NCI-H187 (cell line): ENCODE data around the gene ARHGAP44.

Experiments used
- DNase-seq, 2 experiments: peaks; one replicate each; lab custom pipeline; 2025; lab: John Stamatoyannopoulos, UW

The ARHGAP44 gene, protein sequence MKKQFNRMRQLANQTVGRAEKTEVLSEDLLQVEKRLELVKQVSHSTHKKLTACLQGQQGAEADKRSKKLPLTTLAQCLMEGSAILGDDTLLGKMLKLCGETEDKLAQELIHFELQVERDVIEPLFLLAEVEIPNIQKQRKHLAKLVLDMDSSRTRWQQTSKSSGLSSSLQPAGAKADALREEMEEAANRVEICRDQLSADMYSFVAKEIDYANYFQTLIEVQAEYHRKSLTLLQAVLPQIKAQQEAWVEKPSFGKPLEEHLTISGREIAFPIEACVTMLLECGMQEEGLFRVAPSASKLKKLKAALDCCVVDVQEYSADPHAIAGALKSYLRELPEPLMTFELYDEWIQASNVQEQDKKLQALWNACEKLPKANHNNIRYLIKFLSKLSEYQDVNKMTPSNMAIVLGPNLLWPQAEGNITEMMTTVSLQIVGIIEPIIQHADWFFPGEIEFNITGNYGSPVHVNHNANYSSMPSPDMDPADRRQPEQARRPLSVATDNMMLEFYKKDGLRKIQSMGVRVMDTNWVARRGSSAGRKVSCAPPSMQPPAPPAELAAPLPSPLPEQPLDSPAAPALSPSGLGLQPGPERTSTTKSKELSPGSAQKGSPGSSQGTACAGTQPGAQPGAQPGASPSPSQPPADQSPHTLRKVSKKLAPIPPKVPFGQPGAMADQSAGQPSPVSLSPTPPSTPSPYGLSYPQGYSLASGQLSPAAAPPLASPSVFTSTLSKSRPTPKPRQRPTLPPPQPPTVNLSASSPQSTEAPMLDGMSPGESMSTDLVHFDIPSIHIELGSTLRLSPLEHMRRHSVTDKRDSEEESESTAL

GRCh38 chr17:12789481-12790248 lies at the start of gene ARHGAP44:
Gene ARHGAP44, plus strand, starts transcription at chr17:12789498. Its CDS starts 341 bp downstream, at chr17:12789839.
- DNase-seq, result no peak

GRCh38 chr17:12739500-12739899 lies 49.8 kb upstream of the ARHGAP44 start:
- no peak for DNase-seq

DNA sequence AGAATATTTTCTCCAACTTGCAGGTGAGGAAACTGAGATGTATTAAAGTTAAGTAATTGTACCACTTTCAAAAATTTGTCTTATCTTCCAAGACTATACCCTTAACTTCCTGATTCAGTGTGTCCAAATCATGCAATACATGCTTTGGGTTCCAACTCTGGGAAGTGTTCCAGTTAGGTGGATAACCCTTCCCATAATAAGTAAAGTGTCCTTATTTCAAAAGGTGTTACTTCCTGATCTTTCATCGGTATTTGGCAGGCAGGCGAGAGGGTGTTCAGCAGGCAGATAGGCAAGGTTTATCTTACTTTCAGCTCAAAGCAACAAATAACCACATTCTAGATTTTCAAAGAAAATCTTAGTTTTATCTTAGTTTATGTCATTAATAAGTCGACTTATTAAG lies 46.3 kb upstream of the ARHGAP44 start:
- no peak for DNase-seq

- no peak for DNase-seq
Observed at GRCh38 chr17:12744298-12744697, 45.0 kb upstream of the ARHGAP44 start.

- no peak for DNase-seq
Observed at GRCh38 chr17:12744786-12745185, 44.5 kb upstream of the ARHGAP44 start.

- DNase-seq, result no peak
Observed at GRCh38 chr17:12745486-12745885, 43.8 kb upstream of the ARHGAP44 start.

GRCh38 chr17:12756786-12757185 lies 32.5 kb upstream of the ARHGAP44 start:
- no peak for DNase-seq

DNA sequence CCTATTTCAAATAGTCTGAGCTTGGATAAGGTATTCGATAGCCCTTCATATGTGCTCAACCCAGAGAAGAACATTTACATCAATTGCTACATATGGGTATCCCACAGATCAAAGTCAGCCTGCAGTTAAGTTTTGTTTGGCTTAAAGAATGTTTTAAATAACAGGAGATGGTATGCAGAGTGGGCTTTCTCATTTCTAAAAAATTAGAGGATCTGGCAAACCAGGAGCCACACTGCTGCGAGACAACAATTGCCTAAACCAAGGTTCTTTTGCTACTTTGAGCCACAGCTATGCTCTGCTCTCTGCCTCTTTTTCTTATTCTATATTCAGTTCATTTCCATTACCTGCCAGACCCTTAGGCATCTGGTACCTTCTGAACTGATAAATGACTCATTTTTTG lies 30.2 kb upstream of the ARHGAP44 start:
- no peak for DNase-seq

GRCh38 chr17:12765548-12765947 lies 23.8 kb upstream of the ARHGAP44 start:
- DNase-seq, result no peak

GRCh38 chr17:12768255-12768654 lies 21.0 kb upstream of the ARHGAP44 start:
- DNase-seq, result no peak

- no peak for DNase-seq
Observed at GRCh38 chr17:12769981-12770380, 19.3 kb upstream of the ARHGAP44 start.

DNA sequence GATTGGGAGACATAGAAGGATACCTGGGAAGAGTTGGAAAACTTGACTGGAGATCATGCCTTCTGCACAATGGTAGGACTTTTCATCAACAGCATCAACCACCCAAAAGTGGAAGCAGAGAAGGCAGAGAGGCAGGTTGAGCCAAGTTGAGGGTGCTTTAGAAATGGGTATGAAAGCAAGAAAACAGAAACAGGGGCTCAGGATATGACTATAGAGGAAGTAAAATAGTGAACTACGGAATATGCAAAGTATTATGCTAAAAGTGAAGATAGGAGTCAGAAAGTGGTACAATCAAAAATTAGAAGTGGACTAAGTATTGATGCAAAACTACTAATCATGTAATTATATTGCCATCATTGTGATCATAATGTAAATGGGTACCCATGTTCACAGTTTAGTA lies 16.1 kb upstream of the ARHGAP44 start:
- no peak for DNase-seq

- no peak for DNase-seq
Observed at GRCh38 chr17:12789075-12789480, 220 bp upstream of the ARHGAP44 start.

GRCh38 chr17:12790249-12791106 lies 1.2 kb downstream of the ARHGAP44 start:
- DNase-seq, result no peak

DNA sequence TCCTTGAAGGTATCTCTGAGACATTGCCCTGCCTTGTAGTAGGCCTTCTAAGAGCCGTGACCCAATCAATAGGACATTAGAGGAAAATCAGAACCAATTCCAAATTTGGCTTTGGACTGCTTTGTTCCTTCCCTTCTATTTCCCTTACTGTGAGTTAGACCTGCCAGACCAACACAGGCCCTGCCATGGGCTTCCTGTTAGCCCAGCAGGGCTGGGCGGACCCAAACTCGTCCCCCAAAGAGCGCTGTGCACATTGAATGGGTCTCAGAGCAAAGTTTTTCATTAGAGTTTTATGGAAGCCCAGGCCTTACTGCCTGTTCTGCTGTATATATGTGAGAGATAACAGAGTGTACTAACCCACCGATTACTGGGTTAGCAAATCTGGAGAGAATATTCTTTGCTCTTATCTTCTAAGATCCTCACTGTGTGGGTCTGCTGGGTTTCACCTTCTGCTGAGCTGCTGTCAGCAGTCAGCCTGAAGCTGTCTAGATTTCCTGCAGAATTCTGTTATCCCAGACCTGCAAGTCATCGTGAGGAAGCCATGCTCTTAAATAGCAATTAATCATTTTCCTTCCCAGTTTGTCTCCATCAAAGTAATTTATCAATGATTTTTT lies 5.7 kb downstream of the ARHGAP44 start:
- DNase-seq, result no peak

GRCh38 chr17:12800855-12801365 lies 11.6 kb downstream of the ARHGAP44 start:
- DNase-seq, result no peak

GRCh38 chr17:12806630-12807029 lies 17.3 kb downstream of the ARHGAP44 start:
- no peak for DNase-seq

- no peak for DNase-seq
Observed at GRCh38 chr17:12808723-12809122, 19.4 kb downstream of the ARHGAP44 start.

GRCh38 chr17:12812877-12813276 lies 23.6 kb downstream of the ARHGAP44 start:
- no peak for DNase-seq

GRCh38 chr17:12813664-12814063 lies 24.4 kb downstream of the ARHGAP44 start:
- DNase-seq, result no peak

DNA sequence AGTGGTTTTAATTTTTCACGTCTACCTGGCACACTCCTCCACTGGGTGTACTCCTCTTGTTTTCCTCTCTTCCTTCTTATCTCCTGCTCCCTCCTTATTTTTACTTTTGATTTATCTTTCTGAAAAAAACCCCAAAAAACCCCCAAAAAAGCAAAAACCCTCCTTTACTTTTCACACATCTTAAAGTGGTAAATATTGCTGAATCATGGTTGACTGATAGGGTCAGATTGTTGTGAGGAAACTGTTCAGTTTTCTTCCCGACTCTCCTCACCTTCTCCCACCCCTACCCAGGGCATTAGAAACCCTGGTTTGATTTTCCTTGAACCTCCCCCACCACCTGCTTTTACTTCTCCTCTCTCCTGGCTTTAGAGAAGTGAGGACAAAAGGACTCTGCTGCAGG lies 25.4 kb downstream of the ARHGAP44 start:
- no peak for DNase-seq
